Endothelial cell of umbilical vein (primary cell): ENCODE results near the gene NFKBIA. TPM values are rescaled to one million over a fixed set of nuclear protein-coding genes. Genes with fewer than 3 reads are reported as not detected.

Experiments
- BruUV-seq: library from RNA; stranded (reverse); fragments of 400-500 nt; replicated peaks from 2 replicates; lab custom pipeline; 2021; lab: Mats Ljungman, UMichigan
- CTCF ChIA-PET: fragments of 300-600, 350-600 bp; sonication (Branson Sonifier 250); formaldehyde crosslinking; loops from one replicate; lab custom pipeline; 2021; ENCODE audit warnings: antibody characterized with exemption, inconsistent platforms; lab: Charles Lee
- POLR2A ChIA-PET: fragments of 300-600, 350-600 bp; sonication (Branson Sonifier 250); formaldehyde crosslinking; loops from one replicate; lab custom pipeline; 2021; ENCODE audit warnings: antibody characterized with exemption, inconsistent platforms; lab: Charles Lee
- DNase-seq: peaks from one replicate; pipeline ENCODE4 v3.0.0-alpha.2; 2011; ENCODE audit warnings: low read depth, low spot score
- FAIRE-seq: peaks from 2 replicates; lab custom pipeline; 2011; peaks lifted over from hg19 to GRCh38; lab: Jason Lieb, UNC
- H2AFZ ChIP-seq: 2 replicates; pipeline ENCODE4 v1.6.0; 2012; ENCODE audit warnings: low read depth, low read length, control low read depth, inconsistent platforms
- H3K27ac ChIP-seq: 2 replicates; pipeline ENCODE4 v1.5.1; 2011; ENCODE audit warnings: low read depth, mild to moderate bottlenecking, control low read depth, low read length, moderate library complexity; ENCODE audit not compliant: insufficient read depth
- H3K27me3 ChIP-seq, 2 experiments: 2 replicates each; pipeline versions ENCODE4 v1.6.0 to v1.6.1; 2011; ENCODE audit warnings: low read length in 2 of 2, mixed read lengths in 1 of 2; ENCODE audit not compliant: control insufficient read depth in 2 of 2, insufficient read depth in 2 of 2
- H3K36me3 ChIP-seq, 2 experiments: 2 replicates in 1 of 2; 3 replicates in 1 of 2; pipeline ENCODE4 v1.5.1; 2011; ENCODE audit warnings: low read length in 2 of 2, mild to moderate bottlenecking in 1 of 2, moderate library complexity in 1 of 2; ENCODE audit not compliant: control insufficient read depth in 2 of 2, insufficient read depth in 2 of 2; ENCODE audit errors: extremely low read depth in 1 of 2
- H3K4me1 ChIP-seq: 3 replicates; pipeline ENCODE4 v1.5.1; 2011; ENCODE audit warnings: mild to moderate bottlenecking, low read length; ENCODE audit not compliant: control insufficient read depth, insufficient read depth; ENCODE audit errors: extremely low read depth
- H3K4me2 ChIP-seq: 2 replicates; pipeline ENCODE4 v1.6.1; 2011; ENCODE audit warnings: low read length, control low read depth, mixed read lengths; ENCODE audit not compliant: insufficient read depth
- H3K4me3 ChIP-seq, 3 experiments: fragments of 200-600 bp in 1 of 3; sonication (generic), shearing (Covaris generic) in 1 of 3; replicated peaks in 1 of 3; 2 replicates each; pipeline ENCODE4 v1.5.1; 2011 to 2016; ENCODE audit warnings: control low read depth in 3 of 3, low read length in 3 of 3, mild to moderate bottlenecking in 2 of 3, inconsistent platforms in 1 of 3, low read depth in 1 of 3, moderate library complexity in 1 of 3; ENCODE audit not compliant: insufficient read depth in 1 of 3
- H3K79me2 ChIP-seq: 2 replicates; pipeline ENCODE4 v1.6.0; 2012; ENCODE audit warnings: low read length, inconsistent platforms; ENCODE audit not compliant: control insufficient read depth, insufficient read depth
- H3K9ac ChIP-seq: replicated peaks from 2 replicates; pipeline ENCODE3; 2011; ENCODE audit warnings: low read length, control low read depth; ENCODE audit not compliant: insufficient read depth; ENCODE audit errors: extremely low read depth
- H3K9me1 ChIP-seq: replicated peaks from 3 replicates; pipeline ENCODE4 v1.6.0; 2011; ENCODE audit warnings: mild to moderate bottlenecking, low read length; ENCODE audit not compliant: control insufficient read depth, insufficient read depth; ENCODE audit errors: extremely low read depth
- H3K9me3 ChIP-seq: replicated peaks from 2 replicates; pipeline ENCODE4 v1.5.1; 2012; ENCODE audit warnings: low read length, inconsistent platforms; ENCODE audit not compliant: control insufficient read depth, insufficient read depth
- H4K20me1 ChIP-seq: replicated peaks from 2 replicates; pipeline ENCODE3; 2011; ENCODE audit warnings: mild to moderate bottlenecking, low read length; ENCODE audit not compliant: control insufficient read depth, insufficient read depth; ENCODE audit errors: extremely low read depth
- EZH2 ChIP-seq: IDR thresholded peaks from 2 replicates; pipeline ENCODE4 v1.6.1; 2012; ENCODE audit warnings: borderline replicate concordance, low read depth, mild to moderate bottlenecking, moderate library complexity, low read length, inconsistent platforms; ENCODE audit not compliant: severe bottlenecking
- FOS ChIP-seq: IDR thresholded peaks from 2 replicates; pipeline ENCODE4 v1.6.1; 2011; ENCODE audit warnings: mild to moderate bottlenecking, low read length, moderate library complexity, borderline replicate concordance; ENCODE audit not compliant: insufficient read depth
- GATA2 ChIP-seq: IDR thresholded peaks from 2 replicates; pipeline ENCODE4 v1.7.0; 2011; ENCODE audit warnings: low read depth, mild to moderate bottlenecking, moderate library complexity, mixed read lengths, low read length; ENCODE audit not compliant: insufficient read length, insufficient read depth
- JUN ChIP-seq: IDR thresholded peaks from 2 replicates; pipeline ENCODE4 v1.6.1; 2011; ENCODE audit warnings: borderline replicate concordance, low read depth; ENCODE audit not compliant: insufficient read length, insufficient read depth
- MYC ChIP-seq: IDR thresholded peaks from one replicate; pipeline ENCODE4 v1.6.1; 2011; ENCODE audit warnings: mild to moderate bottlenecking, low read depth, low read length
- POLR2A ChIP-seq: IDR thresholded peaks from 2 replicates; pipeline ENCODE4 v1.6.1; 2012; ENCODE audit warnings: low read depth, mild to moderate bottlenecking, control low read depth, low read length
- POLR2AphosphoS5 ChIP-seq: IDR thresholded peaks from 2 replicates; pipeline ENCODE4 v1.6.1; 2012; ENCODE audit warnings: low read depth, mild to moderate bottlenecking, control low read depth, low read length, moderate library complexity; ENCODE audit not compliant: insufficient read depth
- dilution Hi-C: fragments of 300-500 bp; cut with MboI; formaldehyde crosslinking; loops from one replicate; pipeline ENCODE4 v1.15.0; 2019; ENCODE audit warnings: low sequenced_read_pairs; ENCODE audit not compliant: extremely low pct_ligation_motif_present
- intact Hi-C: fragments of 100-400 bp; cut with micrococcal nuclease; formaldehyde crosslinking; loops from one replicate; pipeline ENCODE4 v1.10.0; 2022
- polyA plus RNA-seq, 4 experiments: library from polyadenylated mRNA; depleted of rRNA in 3 of 4; stranded (reverse) in 3 of 4; unstranded in 1 of 4; fragments of >200 nt; gene quantifications; 2 replicates each; pipeline versions ENCODE4 v1.2.1 to v1.2.3, GENCODE V29; 2011 to 2012; ENCODE audit warnings: missing spikeins in 1 of 4
- total RNA-seq: library from RNA; stranded (reverse); gene quantifications from 2 replicates; pipeline ENCODE4 v1.2.3, GENCODE V29; 2021
- TF ChIP-seq, protein P1 (sequence below): IDR thresholded peaks from 2 replicates; pipeline ENCODE4 v1.6.1; 2011; ENCODE audit not compliant: insufficient read depth, insufficient read length
- TF ChIP-seq, protein P2 (sequence below), 2 donors: IDR thresholded peaks; 1 replicate in 1 of 2; 2 replicates in 1 of 2; pipeline ENCODE4 v1.5.1; 2011; ENCODE audit warnings: low read length in 2 of 2, mild to moderate bottlenecking in 2 of 2, moderate library complexity in 2 of 2, control low read depth in 1 of 2, inconsistent platforms in 1 of 2, low read depth in 1 of 2; ENCODE audit not compliant: insufficient read depth in 1 of 2; ENCODE audit errors: extremely low read depth in 1 of 2

NFKBIA gene
- total and polyA plus RNA-seq, 2 donors (not counting 3 experiments of a cell fraction or from before 2014, with no cell fraction given) = 55.7 to 82.8 TPM

DNA sequence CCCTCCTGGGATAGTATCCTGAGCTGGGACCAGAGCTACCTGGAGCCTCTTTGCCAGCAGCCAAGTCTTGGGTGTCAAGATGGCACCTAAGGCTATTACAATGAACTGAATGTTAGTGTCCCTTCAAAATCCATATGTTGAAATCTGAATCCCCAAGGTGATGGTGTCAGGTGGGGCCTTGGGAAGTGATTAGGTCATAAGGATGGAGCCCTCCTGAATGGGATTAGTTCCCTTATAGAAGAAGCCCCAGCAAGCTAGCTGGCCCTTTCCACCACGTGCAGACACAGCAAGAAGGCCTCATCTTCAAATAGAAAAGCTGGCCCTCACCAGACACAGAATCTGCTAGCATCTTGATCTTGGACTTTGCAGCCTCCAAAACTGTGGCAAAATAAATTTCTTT is 12.4 kb downstream of the NFKBIA start:
- H3K4me2 ChIP-seq = no peak overlapping the region
- H3K27me3 ChIP-seq = no peaks in the 10 kb centered on the region
- dilution Hi-C loops = no loop called here
- FAIRE-seq (no peak), DNase-seq (no peak)
- no peaks in the 10 kb centered on the region for H3K36me3 ChIP-seq
- TF ChIP-seq POLR2A = no peak
- TF ChIP-seq, protein P1, sequence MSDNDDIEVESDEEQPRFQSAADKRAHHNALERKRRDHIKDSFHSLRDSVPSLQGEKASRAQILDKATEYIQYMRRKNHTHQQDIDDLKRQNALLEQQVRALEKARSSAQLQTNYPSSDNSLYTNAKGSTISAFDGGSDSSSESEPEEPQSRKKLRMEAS = no peak
- no TSS peak for BruUV-seq
- H3K4me3 ChIP-seq = no peak overlapping the region
- intact Hi-C loops = no loop called here
- ChIA-PET POLR2A (no interaction called here), CTCF (no interaction called here)
- no peaks in the 10 kb centered on the region for H3K9me1 ChIP-seq
- H3K79me2 ChIP-seq = no peaks in the 10 kb centered on the region
- H3K9me3 ChIP-seq = no peaks in the 10 kb centered on the region
- no peak overlapping the region for H3K27ac ChIP-seq
- no peak overlapping the region for H2AFZ ChIP-seq
- peaks cover under 1% of the 10 kb centered on the region for H3K4me1 ChIP-seq
- H3K9ac ChIP-seq = no peak overlapping the region
- no peaks in the 10 kb centered on the region for H4K20me1 ChIP-seq

DNA sequence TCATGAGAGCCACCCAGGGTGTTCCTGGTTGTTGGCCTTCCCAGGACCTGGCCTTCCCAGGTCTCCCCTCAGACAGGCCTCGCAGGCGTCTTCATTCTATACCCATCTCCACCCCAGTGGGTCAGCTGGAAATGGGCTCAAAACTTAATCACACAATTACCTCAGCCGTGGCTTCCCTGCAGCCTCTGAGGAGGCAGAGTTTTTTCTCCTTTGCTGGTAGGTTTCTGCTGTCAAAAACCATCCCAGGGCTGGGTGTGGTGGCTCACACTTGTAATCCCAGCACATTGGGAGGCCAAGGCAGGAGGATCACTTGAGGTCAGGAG is 13.2 kb downstream of the NFKBIA start:
- Histone ChIP-seq H3K79me2 (no peaks in the 10 kb centered on the region), H3K4me2 (no peak overlapping the region), H3K4me1 (no peaks in the 10 kb centered on the region), H2AFZ (no peak overlapping the region), H3K9me1 (no peaks in the 10 kb centered on the region), H3K36me3 (no peaks in the 10 kb centered on the region), H3K27me3 (no peaks in the 10 kb centered on the region), H4K20me1 (no peaks in the 10 kb centered on the region), H3K27ac (no peak overlapping the region), H3K9ac (no peak overlapping the region), H3K9me3 (no peaks in the 10 kb centered on the region), H3K4me3 (no peak overlapping the region)
- ChIA-PET CTCF (no interaction called here), POLR2A (no interaction called here)
- DNase-seq = no peak
- dilution Hi-C loops (no loop called here), intact Hi-C loops (no loop called here)
- TF ChIP-seq, protein P2, sequence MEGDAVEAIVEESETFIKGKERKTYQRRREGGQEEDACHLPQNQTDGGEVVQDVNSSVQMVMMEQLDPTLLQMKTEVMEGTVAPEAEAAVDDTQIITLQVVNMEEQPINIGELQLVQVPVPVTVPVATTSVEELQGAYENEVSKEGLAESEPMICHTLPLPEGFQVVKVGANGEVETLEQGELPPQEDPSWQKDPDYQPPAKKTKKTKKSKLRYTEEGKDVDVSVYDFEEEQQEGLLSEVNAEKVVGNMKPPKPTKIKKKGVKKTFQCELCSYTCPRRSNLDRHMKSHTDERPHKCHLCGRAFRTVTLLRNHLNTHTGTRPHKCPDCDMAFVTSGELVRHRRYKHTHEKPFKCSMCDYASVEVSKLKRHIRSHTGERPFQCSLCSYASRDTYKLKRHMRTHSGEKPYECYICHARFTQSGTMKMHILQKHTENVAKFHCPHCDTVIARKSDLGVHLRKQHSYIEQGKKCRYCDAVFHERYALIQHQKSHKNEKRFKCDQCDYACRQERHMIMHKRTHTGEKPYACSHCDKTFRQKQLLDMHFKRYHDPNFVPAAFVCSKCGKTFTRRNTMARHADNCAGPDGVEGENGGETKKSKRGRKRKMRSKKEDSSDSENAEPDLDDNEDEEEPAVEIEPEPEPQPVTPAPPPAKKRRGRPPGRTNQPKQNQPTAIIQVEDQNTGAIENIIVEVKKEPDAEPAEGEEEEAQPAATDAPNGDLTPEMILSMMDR (IDR thresholded peaks at IDR 0.05; ENCODE audit: extremely low read depth in 1 of 2, insufficient read depth in 1 of 2, low read depth in 1 of 2, low read length in 2 of 2) = no peak
- TF ChIP-seq FOS = no peak
- no peak for TF ChIP-seq JUN
- TF ChIP-seq MYC = no peak
- no peak for TF ChIP-seq GATA2
- TF ChIP-seq POLR2A = no peak
- TF ChIP-seq POLR2AphosphoS5 = no peak
- TF ChIP-seq, protein P1 = no peak
- no peak for TF ChIP-seq EZH2
- BruUV-seq = no TSS peak
- FAIRE-seq = no peak
